H1 (cell line): ENCODE results near the gene MGME1. TPM values are rescaled to one million over a fixed set of nuclear protein-coding genes. Genes with fewer than 3 reads are reported as not detected.

Experiments used
- ATF2 ChIP-seq: IDR thresholded peaks from 2 replicates; pipeline ENCODE4 v1.6.1; 2012; ENCODE audit warnings: low read length, inconsistent platforms
- BCL11A ChIP-seq, 2 experiments: IDR thresholded peaks; one replicate each; pipeline ENCODE4 v1.6.1; 2011; ENCODE audit warnings: low read depth in 2 of 2, low read length in 2 of 2, mild to moderate bottlenecking in 2 of 2
- CTCF ChIP-seq, 3 experiments: IDR thresholded peaks; 1 replicate in 2 of 3; 2 replicates in 1 of 3; pipeline versions ENCODE4 v1.5.1 to v1.6.1; 2011; ENCODE audit warnings: low read length in 3 of 3, mild to moderate bottlenecking in 3 of 3, inconsistent platforms in 2 of 3, low read depth in 1 of 3, moderate library complexity in 1 of 3; ENCODE audit not compliant: insufficient read depth in 1 of 3; ENCODE audit errors: control extremely low read depth in 1 of 3
- GABPA ChIP-seq: IDR thresholded peaks from 2 replicates; pipeline ENCODE4 v1.6.1; 2011; ENCODE audit warnings: mild to moderate bottlenecking, low read length, moderate library complexity, borderline replicate concordance; ENCODE audit not compliant: insufficient read depth
- KDM4A ChIP-seq: IDR thresholded peaks from one replicate; pipeline ENCODE4 v1.7.1; 2012; ENCODE audit warnings: low read depth, mild to moderate bottlenecking, moderate library complexity, low read length, inconsistent platforms; ENCODE audit not compliant: severe bottlenecking
- MAFK ChIP-seq: IDR thresholded peaks from 2 replicates; pipeline ENCODE4 v1.6.1; 2012; ENCODE audit warnings: low read depth, mild to moderate bottlenecking, improper control_type of control experiment, low read length
- polyA plus RNA-seq, 7 experiments: library from polyadenylated mRNA; depleted of rRNA in 3 of 7; stranded (reverse) in 5 of 7; unstranded in 2 of 7; fragments of >200 nt in 5 of 7; fragments of 200-250 nt in 2 of 7; gene quantifications; 1 replicate in 5 of 7; 2 replicates in 1 of 7; 4 replicates in 1 of 7; pipeline versions ENCODE4 v1.2.1 to v1.2.3, GENCODE V29; 2011 to 2013; ENCODE audit warnings: missing spikeins in 2 of 7, mixed read lengths in 2 of 7
- total RNA-seq: library from RNA; stranded (reverse); fragmentation: NEBNext Ultra II Directional; extraction: Animal tissue kit (Norgen Biotek cat#: 25700); gene quantifications from 2 replicates; pipeline ENCODE4 v1.2.1, GENCODE V29; 2021

The MGME1 gene
- total and polyA plus RNA-seq, 2 of the 8 experiments (the other 6 are each of a cell fraction or from before 2014, with no cell fraction given): 27.7 to 59.0 TPM

GRCh38 chr20:18031888-18032509 is 63.2 kb downstream of the MGME1 start (continued):
- TF ChIP-seq BCL11A (IDR thresholded peaks at IDR 0.05; ENCODE audit: low read depth in 2 of 2, low read length in 2 of 2) (no peak), MAFK (no peak), GABPA (no peak), CTCF (IDR thresholded peaks at IDR 0.05; ENCODE audit: control extremely low read depth in 1 of 3, insufficient read depth in 1 of 3, low read depth in 1 of 3, low read length in 3 of 3) (no peak), ATF2 (no peak), KDM4A (no peak)
- TF ChIP-seq, all 59 proteins: peak for 0
